Activated CD4-positive, alpha-beta T cell treated with anti-CD3 and anti-CD28 coated beads, Interleukin-2, amount 10 ng/mL, durations not matched to agents 7 days and 5 days (primary cell): ENCODE measurements around the gene POMT1. TPM values are rescaled to one million over a fixed set of nuclear protein-coding genes. Genes with fewer than 3 reads are reported as not detected.
"Not testable (repeated sequence)": the region's sequence is repeated elsewhere in the genome, so short reads cannot be mapped to it uniquely, and the experiment has no call there.

ENCODE experiments used
- CTCF ChIA-PET: fragments of 350-600 bp; sonication (Branson Sonifier 250); formaldehyde crosslinking; loops from one replicate; lab custom pipeline; 2021; ENCODE audit warnings: antibody characterized with exemption; lab: Charles Lee
- POLR2A ChIA-PET: fragments of 350-600 bp; sonication (Branson Sonifier 250); formaldehyde crosslinking; loops from one replicate; lab custom pipeline; 2021; ENCODE audit warnings: antibody characterized with exemption; lab: Charles Lee
- DNase-seq: peaks from one replicate; pipeline ENCODE4 v3.0.0-alpha.2; 2020
- H3K27ac Mint-ChIP-seq: one replicate; pipeline ENCODE4 v1.8.0; 2021; ENCODE audit warnings: mild to moderate bottlenecking, moderate library complexity, mixed read lengths
- H3K27me3 Mint-ChIP-seq: one replicate; pipeline ENCODE4 v1.8.0; 2021; ENCODE audit warnings: mixed read lengths
- H3K36me3 Mint-ChIP-seq: one replicate; pipeline ENCODE4 v1.8.0; 2021; ENCODE audit warnings: low read depth, mixed read lengths
- H3K4me1 Mint-ChIP-seq: one replicate; pipeline ENCODE4 v1.8.0; 2021; ENCODE audit warnings: mixed read lengths
- H3K4me3 Mint-ChIP-seq: one replicate; pipeline ENCODE4 v1.8.0; 2021; ENCODE audit warnings: mild to moderate bottlenecking, moderate library complexity, mixed read lengths
- H3K9me3 Mint-ChIP-seq: one replicate; pipeline ENCODE4 v1.8.0; 2021; ENCODE audit warnings: mixed read lengths
- total RNA-seq, 2 experiments: library from RNA; stranded (reverse); gene quantifications; one replicate each; pipeline ENCODE4 v1.2.3, GENCODE V29; 2021

POMT1 gene
- total RNA-seq, 2 experiments from 2014 or later: 47.7 to 54.1 TPM

DNA sequence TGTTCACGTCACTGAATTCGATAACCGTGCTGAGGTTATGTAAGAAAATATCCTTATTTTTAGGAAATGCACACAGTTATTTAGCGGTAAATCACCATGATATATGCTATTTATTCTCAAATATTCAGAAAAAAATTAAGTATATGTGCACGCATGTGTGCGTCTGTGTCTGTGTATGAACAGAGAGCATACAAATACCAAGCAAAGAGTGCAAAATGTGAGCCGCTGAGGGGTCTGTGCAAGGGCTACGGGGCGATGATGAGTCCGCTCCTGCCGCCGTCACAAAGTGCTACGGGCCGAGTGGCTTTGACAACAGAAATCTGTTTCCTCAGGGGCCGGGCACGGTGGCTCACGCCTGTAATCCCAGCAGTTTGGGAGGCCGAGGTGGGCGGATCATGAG, 35.2 kb downstream of the POMT1 start:
- H3K4me3 Mint-ChIP-seq: no peak overlapping the region
- peaks cover 6% of the 10 kb centered on the region for H3K9me3 Mint-ChIP-seq
- no peaks in the 10 kb centered on the region for H3K27me3 Mint-ChIP-seq
- peaks cover 6% of the 10 kb centered on the region for H3K36me3 Mint-ChIP-seq
- H3K4me1 Mint-ChIP-seq: peaks cover 43% of the 10 kb centered on the region
- ChIA-PET POLR2A (no interaction called here), CTCF (no interaction called here)
- DNase-seq: no peak
- no peak overlapping the region for H3K27ac Mint-ChIP-seq

DNA sequence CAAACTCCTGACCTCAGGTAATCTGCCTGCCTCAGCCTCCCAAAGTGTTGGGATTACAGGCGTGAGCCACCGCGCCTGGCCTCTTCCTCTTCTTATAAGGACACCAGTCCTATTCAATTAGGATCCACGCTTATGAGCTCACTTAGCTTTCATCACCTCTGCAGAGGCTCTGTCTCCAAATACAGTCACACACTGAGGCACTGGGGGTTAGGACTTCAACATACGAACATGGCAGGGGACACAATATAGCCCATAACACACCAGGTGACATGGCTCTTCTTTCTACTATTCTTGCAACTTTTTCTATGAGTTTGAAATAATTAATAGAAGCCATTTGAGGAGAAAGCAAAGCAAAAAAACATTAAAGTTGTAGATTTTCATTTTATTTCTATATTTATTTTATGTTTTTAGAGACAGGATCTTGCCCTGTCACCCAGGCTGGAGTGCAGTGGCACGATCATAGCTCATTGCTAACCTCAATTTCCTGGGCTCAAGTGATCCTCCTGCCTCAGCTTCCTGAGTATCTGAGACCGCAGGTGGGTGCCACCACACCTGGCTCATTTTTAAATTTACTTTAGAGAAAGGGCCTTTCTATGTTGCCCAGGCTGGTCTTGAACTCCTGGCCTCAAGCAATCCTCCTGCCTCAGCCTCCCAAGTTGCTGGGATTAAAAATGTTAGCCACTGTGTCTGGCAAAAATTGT, 36.7 kb downstream of the POMT1 start:
- CTCF ChIA-PET: no interaction called here
- Mint-ChIP-seq H3K4me1 (peaks cover 39% of the 10 kb centered on the region), H3K36me3 (peaks cover 17% of the 10 kb centered on the region), H3K9me3 (peaks cover 17% of the 10 kb centered on the region), H3K27me3 (peaks cover 6% of the 10 kb centered on the region), H3K27ac (peak overlapping the region; percentile 76), H3K4me3 (no peak overlapping the region)
- peak; percentile 49 for DNase-seq
- POLR2A ChIA-PET: interaction anchor here (0.6 kb wide), 1 partner anchor 40 kb away, joined by 3 read pairs; no protein-coding TSS in a partner anchor

DNA sequence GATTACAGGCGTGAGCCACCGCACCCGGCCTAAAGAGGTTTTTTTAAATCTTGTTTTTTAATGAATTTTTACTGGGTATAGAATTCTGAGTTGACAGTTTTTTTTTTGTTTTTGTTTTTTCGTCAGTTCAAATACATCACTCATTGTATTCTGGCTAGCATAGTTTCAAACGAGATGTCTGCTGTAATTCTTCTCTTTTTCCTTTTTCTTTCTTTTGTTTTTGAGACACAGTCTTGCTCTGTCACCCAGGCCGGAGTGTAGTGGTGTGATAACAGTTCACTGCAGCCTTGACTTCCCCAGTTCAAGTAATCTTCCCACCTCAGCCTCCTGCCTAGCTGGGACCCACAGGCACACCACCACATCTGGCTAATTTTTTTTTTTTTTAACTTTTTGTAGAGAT, 40.4 kb downstream of the POMT1 start:
- Mint-ChIP-seq H3K4me3 (no peak overlapping the region), H3K4me1 (peaks cover 24% of the 10 kb centered on the region), H3K27ac (no peak overlapping the region), H3K27me3 (peaks cover 35% of the 10 kb centered on the region), H3K36me3 (peaks cover 31% of the 10 kb centered on the region), H3K9me3 (peaks cover 21% of the 10 kb centered on the region)
- DNase-seq: no peak
- ChIA-PET POLR2A (no interaction called here), CTCF (no interaction called here)

DNA sequence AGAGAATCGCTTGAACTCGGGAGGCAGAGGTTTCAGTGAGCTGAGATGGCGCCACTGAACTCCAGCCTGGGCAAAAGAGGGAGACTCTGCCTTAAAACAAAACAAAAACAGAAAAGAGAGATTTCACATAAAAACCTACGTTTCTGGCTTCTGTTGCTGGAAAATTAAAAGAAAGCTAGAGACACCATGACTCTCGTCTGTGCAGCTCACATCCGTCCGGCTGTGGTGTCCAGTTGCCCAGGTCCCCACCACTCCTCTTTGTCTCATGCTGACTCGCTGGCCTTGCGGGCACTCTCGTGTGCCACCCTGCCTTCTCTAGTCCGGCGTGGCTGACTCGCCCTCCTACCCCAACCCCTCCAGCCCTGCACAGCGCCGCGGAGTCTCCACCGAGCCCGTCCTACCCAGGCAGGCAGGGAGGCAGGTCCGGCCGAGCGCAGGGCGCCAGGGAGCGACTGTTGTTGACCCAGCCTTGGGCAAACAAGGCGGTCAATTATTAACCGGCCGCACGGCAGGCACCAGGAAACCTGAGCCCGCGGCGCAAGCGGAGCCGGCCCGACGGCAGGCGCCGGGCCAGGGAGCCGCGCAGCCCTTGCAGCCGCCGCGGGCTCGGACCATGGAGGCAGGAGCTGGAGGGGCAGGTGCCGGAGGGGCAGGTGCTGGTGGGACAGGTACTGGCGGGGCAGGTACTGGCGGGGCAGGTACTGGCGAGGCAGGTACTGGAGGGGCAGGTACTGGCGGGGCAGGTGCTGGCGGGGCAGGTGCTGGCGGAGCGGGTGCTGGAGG, 42.5 kb downstream of the POMT1 start, which contains the start of gene PRRT1B:
Gene PRRT1B (plus strand): TSS at position 521 of the 783 bp plus-strand sequence. CDS start 93 bp downstream, at position 614.
- Mint-ChIP-seq H3K27ac (no peak within 1 kb of the TSS), H3K27me3 (peaks cover 55% of the 10 kb centered on the region), H3K36me3 (peaks cover 36% of the 10 kb centered on the region), H3K9me3 (peaks cover 31% of the 10 kb centered on the region), H3K4me3 (no peak within 1 kb of the TSS), H3K4me1 (peaks cover 14% of the 10 kb centered on the region)
- DNase-seq: no peak
- POLR2A ChIA-PET: no interaction called here
- CTCF ChIA-PET: interaction anchor here (0.9 to 2.5 kb wide), 2 partner anchors 149 to 195 kb away, joined by 3 to 5 read pairs; no protein-coding TSS in a partner anchor

DNA sequence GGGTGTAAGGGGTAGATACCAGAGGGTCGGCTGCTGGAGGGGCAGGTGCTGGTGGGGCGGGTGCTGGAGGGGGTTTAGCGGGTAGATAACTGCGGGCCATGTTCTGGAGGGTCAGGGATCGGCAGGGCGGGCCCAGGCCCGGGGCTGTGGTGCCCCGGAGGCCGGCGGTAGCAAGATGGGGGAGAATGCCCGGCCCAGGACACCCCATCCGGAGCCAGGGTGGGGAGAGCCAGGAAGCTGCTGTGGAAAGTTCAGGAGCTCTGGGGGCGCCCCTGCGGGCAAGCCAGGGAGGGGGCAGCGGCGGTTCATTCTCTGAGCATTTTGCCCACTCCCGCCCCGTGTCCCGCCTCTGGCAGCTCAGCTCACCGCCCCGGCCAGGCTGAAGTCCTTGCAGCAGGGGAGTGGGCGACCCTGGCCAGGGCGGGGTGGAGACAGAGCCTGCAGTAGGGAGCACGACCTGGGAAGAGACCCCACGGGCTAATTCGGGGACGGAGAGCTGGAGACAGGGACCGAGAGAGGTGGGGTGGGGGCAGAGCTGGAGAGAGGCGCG, 43.1 kb downstream of the POMT1 start:
- CTCF ChIA-PET: interaction anchor here (0.9 to 2.5 kb wide), 3 partner anchors 14 to 195 kb away, joined by 3 to 5 read pairs (median 4); no protein-coding TSS in a partner anchor
- POLR2A ChIA-PET: no interaction called here
- peaks cover 31% of the 10 kb centered on the region for H3K9me3 Mint-ChIP-seq
- no peak for DNase-seq
- peaks cover 8% of the 10 kb centered on the region for H3K4me1 Mint-ChIP-seq
- peaks cover 36% of the 10 kb centered on the region for H3K36me3 Mint-ChIP-seq
- H3K27me3 Mint-ChIP-seq: peaks cover 59% of the 10 kb centered on the region
- no peak overlapping the region for H3K4me3 Mint-ChIP-seq
- no peak overlapping the region for H3K27ac Mint-ChIP-seq

DNA sequence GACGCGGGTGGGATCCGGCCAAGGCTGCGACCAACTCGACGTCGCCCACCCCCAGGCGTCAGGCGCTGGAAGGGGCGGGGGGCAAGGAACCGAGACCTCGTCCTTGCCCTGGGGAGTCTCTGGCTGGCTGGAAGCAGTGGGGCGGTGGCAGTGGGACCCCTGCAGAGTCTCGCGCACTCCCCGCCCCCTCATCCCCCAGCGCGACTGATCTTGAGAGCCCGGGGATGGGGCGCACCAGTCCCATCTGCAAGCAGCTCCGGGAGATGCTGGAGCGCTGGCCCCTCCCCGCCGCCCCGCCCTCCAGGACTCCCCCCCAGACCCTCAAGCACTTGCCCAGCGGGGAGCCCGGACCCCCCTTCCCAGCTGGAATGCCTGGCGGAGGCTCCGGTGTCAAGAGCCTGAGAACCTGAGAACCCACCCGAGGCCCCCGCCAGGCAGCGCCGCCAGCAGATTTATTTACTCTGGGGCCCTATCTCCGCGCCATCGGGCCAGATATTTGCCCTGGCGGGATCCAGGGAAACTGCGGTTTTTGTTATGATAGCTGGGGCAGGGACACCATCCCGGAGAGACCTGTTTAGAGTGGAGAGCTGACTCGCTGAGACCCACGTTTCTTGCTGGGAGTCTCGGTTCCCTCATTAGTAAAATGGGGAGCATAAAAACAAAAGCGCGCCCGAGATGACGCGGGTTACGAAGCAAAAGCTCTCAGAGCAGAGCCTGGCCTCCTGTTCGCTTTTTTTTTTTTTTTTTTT, 43.8 kb downstream of the POMT1 start:
- POLR2A ChIA-PET: no interaction called here
- Mint-ChIP-seq H3K9me3 (peaks cover 31% of the 10 kb centered on the region), H3K36me3 (peaks cover 36% of the 10 kb centered on the region), H3K27ac (peak overlapping the region; percentile 16), H3K4me1 (peaks cover 8% of the 10 kb centered on the region), H3K27me3 (peaks cover 61% of the 10 kb centered on the region), H3K4me3 (peak overlapping the region; percentile 64)
- CTCF ChIA-PET: interaction anchor here (0.9 to 2.5 kb wide), 3 partner anchors 13 to 196 kb away, joined by 3 to 5 read pairs (median 4); no protein-coding TSS in a partner anchor
- no peak for DNase-seq

DNA sequence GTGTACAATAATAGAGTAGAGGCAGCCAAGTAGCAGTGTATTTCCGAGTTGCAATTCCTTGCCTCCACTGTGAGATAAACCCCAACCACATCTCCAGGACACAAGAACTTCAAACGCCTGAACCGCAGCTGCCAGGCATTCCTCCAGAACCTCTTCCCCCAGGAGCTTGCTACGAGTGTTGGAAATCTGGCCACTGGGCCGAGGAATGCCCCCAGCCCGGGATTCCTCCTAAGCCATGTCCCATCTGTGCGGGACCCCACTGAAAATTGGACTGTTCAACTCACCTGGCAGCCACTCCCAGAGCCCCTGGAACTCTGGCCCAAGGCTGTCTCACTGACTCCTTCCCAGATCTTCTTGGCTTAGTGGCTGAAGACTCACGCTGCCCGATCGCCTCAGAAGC, 46.5 kb downstream of the POMT1 start:
- peaks cover 25% of the 10 kb centered on the region for H3K36me3 Mint-ChIP-seq
- H3K4me1 Mint-ChIP-seq, CTCF ChIA-PET: not testable (repeated sequence)

DNA sequence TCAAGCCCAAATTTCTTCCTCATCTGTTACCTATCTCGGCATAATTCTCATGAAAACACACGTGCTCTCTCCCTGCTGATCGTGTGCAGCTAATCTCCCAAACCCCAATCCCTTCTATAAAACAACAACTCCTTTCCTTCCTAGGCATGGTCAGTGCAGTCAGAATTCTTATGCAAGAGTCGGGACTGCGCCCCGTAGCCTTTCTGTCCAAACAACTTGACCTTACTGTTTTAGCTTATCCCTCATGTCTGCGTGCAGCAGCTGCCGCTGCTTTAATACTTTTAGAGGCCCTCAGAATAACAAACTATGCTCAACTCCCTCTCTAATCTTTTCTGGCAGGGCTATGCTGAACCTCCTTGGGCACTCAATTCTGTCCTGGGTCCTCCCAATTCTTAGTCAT, 47.7 kb downstream of the POMT1 start:
- Mint-ChIP-seq H3K36me3 (peaks cover 20% of the 10 kb centered on the region), H3K4me1 (peaks cover 13% of the 10 kb centered on the region), H3K27me3 (peaks cover 67% of the 10 kb centered on the region)
- CTCF ChIA-PET, H3K9me3 Mint-ChIP-seq, H3K4me3 Mint-ChIP-seq, H3K27ac Mint-ChIP-seq, POLR2A ChIA-PET, DNase-seq: not testable (repeated sequence)

More for the DNA sequence above, 46.5 kb downstream of the POMT1 start:
- Mint-ChIP-seq H3K9me3 (peaks cover 17% of the 10 kb centered on the region), H3K27me3 (peaks cover 70% of the 10 kb centered on the region)
- H3K27ac Mint-ChIP-seq, POLR2A ChIA-PET, DNase-seq, H3K4me3 Mint-ChIP-seq: not testable (repeated sequence)

DNA sequence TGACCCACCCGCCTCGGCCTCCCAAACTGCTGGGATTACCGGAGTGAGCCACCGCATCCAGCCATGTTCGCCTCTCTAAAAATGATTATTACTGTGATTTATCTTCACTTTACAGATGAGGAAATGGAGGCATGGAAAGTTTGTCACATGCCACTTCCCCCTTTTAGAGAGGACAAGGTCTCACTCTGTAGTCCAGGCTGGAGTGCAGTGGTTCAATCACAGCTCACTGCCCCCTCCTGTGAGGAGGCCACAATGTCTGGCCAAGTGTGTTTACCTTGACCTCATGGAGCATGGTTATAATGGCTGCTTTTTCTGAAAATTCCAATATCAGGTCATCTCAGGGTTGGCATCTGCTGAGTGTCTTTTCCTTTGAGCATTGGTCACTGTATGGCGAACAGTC, 49.3 kb downstream of the POMT1 start:
- no peak overlapping the region for H3K4me3 Mint-ChIP-seq

DNA sequence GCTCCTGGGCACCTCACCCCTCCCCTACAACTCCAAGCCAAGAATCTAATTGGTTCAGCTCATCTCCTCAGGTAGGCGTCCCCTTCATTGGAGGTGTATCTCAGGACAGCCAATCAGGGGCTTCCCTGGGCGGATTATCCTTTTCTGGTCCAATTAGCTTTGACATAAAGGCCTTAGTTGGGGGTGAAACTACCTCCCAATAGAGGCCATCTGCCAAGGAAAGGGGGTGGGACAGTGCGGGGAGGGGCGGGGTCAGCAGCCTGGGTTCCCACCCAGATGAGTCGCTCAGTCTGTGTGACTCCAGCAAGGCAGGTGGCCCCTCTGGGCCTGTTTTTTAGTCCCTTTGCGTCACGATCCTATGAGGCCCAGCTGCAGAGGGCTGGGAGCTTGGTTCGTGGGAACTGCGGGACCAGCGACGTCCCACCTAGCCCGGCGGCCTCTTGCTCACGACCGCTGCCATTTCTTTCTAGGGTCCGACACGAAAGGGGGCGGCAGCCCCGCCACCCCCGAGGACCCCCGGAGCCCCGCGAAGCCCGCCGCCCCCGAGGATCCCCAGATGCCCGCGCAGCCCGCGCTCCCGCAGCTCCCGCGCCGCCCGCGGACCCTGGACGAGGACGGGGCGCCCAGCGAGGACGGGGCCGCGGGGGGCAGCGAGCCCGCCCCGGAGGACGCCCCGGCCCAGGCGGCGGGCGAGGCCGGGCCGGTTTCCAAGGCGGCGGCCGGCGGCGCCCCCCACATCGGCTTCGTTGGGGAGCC, 51.5 kb downstream of the POMT1 start:
- POLR2A ChIA-PET: no interaction called here
- peaks cover 2% of the 10 kb centered on the region for H3K36me3 Mint-ChIP-seq
- peaks cover 48% of the 10 kb centered on the region for H3K27me3 Mint-ChIP-seq
- H3K27ac Mint-ChIP-seq: no peak overlapping the region
- no peak overlapping the region for H3K4me3 Mint-ChIP-seq
- CTCF ChIA-PET: interaction anchor here (1.1 kb wide), 1 partner anchor 51 kb away, joined by 3 read pairs; no protein-coding TSS in a partner anchor
- H3K4me1 Mint-ChIP-seq: peaks cover 5% of the 10 kb centered on the region
- no peak for DNase-seq
- H3K9me3 Mint-ChIP-seq: no peaks in the 10 kb centered on the region

More for the DNA sequence above, 49.3 kb downstream of the POMT1 start:
- no peak for DNase-seq
- peaks cover 10% of the 10 kb centered on the region for H3K9me3 Mint-ChIP-seq
- peaks cover 70% of the 10 kb centered on the region for H3K27me3 Mint-ChIP-seq
- H3K4me1 Mint-ChIP-seq: peaks cover 11% of the 10 kb centered on the region
- CTCF ChIA-PET: interaction anchor here (1.1 kb wide), 1 partner anchor 202 kb away, joined by 3 read pairs; no protein-coding TSS in a partner anchor
- POLR2A ChIA-PET: no interaction called here
- H3K27ac Mint-ChIP-seq: no peak overlapping the region
- peaks cover 20% of the 10 kb centered on the region for H3K36me3 Mint-ChIP-seq

DNA sequence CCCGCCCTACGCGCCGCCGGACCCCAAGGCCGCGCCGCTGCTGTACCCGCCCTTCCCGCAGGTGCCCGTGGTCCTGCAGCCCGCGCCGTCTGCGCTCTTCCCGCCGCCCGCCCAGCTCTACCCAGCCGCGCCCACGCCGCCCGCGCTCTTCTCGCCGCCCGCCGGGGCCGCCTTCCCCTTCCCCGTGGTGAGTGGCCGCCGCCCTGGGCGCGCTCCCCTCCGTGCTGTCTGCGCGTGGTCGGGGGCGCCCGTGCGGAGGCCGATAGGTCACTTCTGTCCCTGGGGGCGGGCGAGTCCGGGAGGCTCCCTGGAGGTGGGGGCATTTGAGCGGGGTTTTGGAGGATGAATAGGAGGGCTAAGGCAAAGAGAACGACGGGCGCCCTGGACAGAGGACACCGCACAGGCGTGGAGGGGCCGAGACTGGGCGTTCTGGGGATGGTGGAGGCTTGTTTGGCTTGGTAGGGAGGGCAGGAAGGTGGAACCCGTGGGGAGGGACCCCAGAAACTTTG, 52.2 kb downstream of the POMT1 start:
- Mint-ChIP-seq H3K4me1 (peaks cover 5% of the 10 kb centered on the region), H3K27ac (no peak overlapping the region), H3K9me3 (no peaks in the 10 kb centered on the region), H3K27me3 (peaks cover 42% of the 10 kb centered on the region), H3K4me3 (no peak overlapping the region), H3K36me3 (peaks cover 2% of the 10 kb centered on the region)
- no peak for DNase-seq
- CTCF ChIA-PET: no interaction called here
- POLR2A ChIA-PET: no interaction called here
